Measurements from ENCODE around the gene PAFAH2.

PAFAH2 gene

GRCh38 chr1:25997828-25998761, at the start of gene PAFAH2 (continued):
- no peak for TF ChIP-seq ZNF677 (tag by site-specific recombination; IDR thresholded peaks at IDR 0.05)
- peak; percentile 82 for TF ChIP-seq ZNF10 (tag by site-specific recombination; IDR thresholded peaks at IDR 0.05)
- peak; percentile 97 for TF ChIP-seq PATZ1 (tag by site-specific recombination; IDR thresholded peaks at IDR 0.05)
- TF ChIP-seq ZNF791 (tag by site-specific recombination; IDR thresholded peaks at IDR 0.05): no peak
- TF ChIP-seq ZNF335 (tag by site-specific recombination; conservative IDR thresholded peaks at IDR 0.05): peak; percentile 86
- peak; percentile 99 for TF ChIP-seq ZNF639 (tag by site-specific recombination; IDR thresholded peaks at IDR 0.05)
- TF ChIP-seq ZNF561 (tag by site-specific recombination; IDR thresholded peaks at IDR 0.05; ENCODE audit: borderline replicate concordance): peak; percentile 95
- 0 out of 2 replicates have a peak, but pooled peaks have one; percentile 55 for TF ChIP-seq ZBTB49 (tag by site-specific recombination; IDR thresholded peaks at IDR 0.05; ENCODE audit: low read depth)
- peak; percentile 100 for TF ChIP-seq ZNF501 (tag by site-specific recombination; IDR thresholded peaks at IDR 0.05)
- no peak for TF ChIP-seq ZNF132 (tag by site-specific recombination; IDR thresholded peaks at IDR 0.05; ENCODE audit: borderline replicate concordance)
- TF ChIP-seq ZNF391 (tag by site-specific recombination; IDR thresholded peaks at IDR 0.05; ENCODE audit: borderline replicate concordance, low read depth): peak; percentile 100
- TF ChIP-seq ZBTB21 (tag by site-specific recombination; IDR thresholded peaks at IDR 0.05): peak; percentile 78
- peak; percentile 86; the same call in 1 of the 2 replicates for TF ChIP-seq ZNF18 (tag by site-specific recombination; IDR thresholded peaks at IDR 0.05)
- peak; percentile 98 for TF ChIP-seq SP7 (tag by site-specific recombination; IDR thresholded peaks at IDR 0.05)
- peak; percentile 99 for TF ChIP-seq SCRT1 (tag by site-specific recombination; IDR thresholded peaks at IDR 0.05; ENCODE audit: borderline replicate concordance)
- TF ChIP-seq ZNF311 (tag by site-specific recombination; IDR thresholded peaks at IDR 0.05; ENCODE audit: borderline replicate concordance): no peak
- TF ChIP-seq ZSCAN4 (tag by site-specific recombination; IDR thresholded peaks at IDR 0.05): peak; percentile 74; the same call in 1 of the 2 replicates
- TF ChIP-seq KLF10 (tag by site-specific recombination; IDR thresholded peaks at IDR 0.05): peak; percentile 94
- TF ChIP-seq ZNF701 (tag by site-specific recombination; IDR thresholded peaks at IDR 0.05): peak; percentile 28; the same call in 1 of the 2 replicates
- peak; percentile 54 for TF ChIP-seq ZNF398 (tag by site-specific recombination; IDR thresholded peaks at IDR 0.05)
- TF ChIP-seq OSR2 (tag by site-specific recombination; IDR thresholded peaks at IDR 0.05): peak; percentile 47
- no peak for TF ChIP-seq ZNF280C (tag by site-specific recombination; IDR thresholded peaks at IDR 0.05)
- TF ChIP-seq ZNF768 (tag by site-specific recombination; IDR thresholded peaks at IDR 0.05): 0 out of 2 replicates have a peak, but pooled peaks have one; percentile 31
- peak; percentile 98 for TF ChIP-seq ZNF24 (tag by site-specific recombination; IDR thresholded peaks at IDR 0.05)
- TF ChIP-seq ZNF624 (tag by site-specific recombination; IDR thresholded peaks at IDR 0.05): peak; percentile 88
